Kidney (tissue), 14 donors: ENCODE results near the gene PACC1. TPM values are rescaled to one million over a fixed set of nuclear protein-coding genes. Genes with fewer than 3 reads are reported as not detected.

Experiments
- DNase-seq, 5 donors: peaks; one replicate each; pipeline ENCODE4 v3.0.0-alpha.2; 2013 to 2020
- FAIRE-seq: peaks from 2 replicates; lab custom pipeline; 2012; peaks lifted over from hg19 to GRCh38; lab: Jason Lieb, UNC
- H3K27ac ChIP-seq, 2 donors: one replicate each; pipeline ENCODE4 v1.7.0; 2013; ENCODE audit warnings: low read depth in 2 of 2, low read length in 2 of 2, inconsistent platforms in 1 of 2
- H3K27me3 ChIP-seq: one replicate; pipeline ENCODE4 v1.7.1; 2013; ENCODE audit warnings: low read length, inconsistent platforms; ENCODE audit not compliant: control insufficient read depth, insufficient read depth
- H3K36me3 ChIP-seq, 3 donors: one replicate each; pipeline versions ENCODE4 v1.7.0 to v1.7.1; 2013; ENCODE audit warnings: low read length in 3 of 3, control low read depth in 1 of 3, inconsistent platforms in 1 of 3; ENCODE audit not compliant: insufficient read depth in 3 of 3, control insufficient read depth in 2 of 3
- H3K4me1 ChIP-seq, 3 donors: one replicate each; pipeline versions ENCODE4 v1.7.0 to v1.7.1; 2013; ENCODE audit warnings: low read length in 3 of 3, inconsistent platforms in 1 of 3, low read depth in 1 of 3; ENCODE audit not compliant: control insufficient read depth in 2 of 3, insufficient read depth in 2 of 3
- H3K4me3 ChIP-seq, 3 donors: one replicate each; pipeline versions ENCODE4 v1.7.0 to v1.8.1; 2013; ENCODE audit warnings: low read length in 3 of 3, control low read depth in 1 of 3, inconsistent platforms in 1 of 3
- H3K9ac ChIP-seq, 3 donors: one replicate each; pipeline versions ENCODE4 v1.7.0 to v1.7.1; 2013; ENCODE audit warnings: low read length in 3 of 3, control low read depth in 1 of 3, inconsistent platforms in 1 of 3
- H3K9me3 ChIP-seq, 3 donors: one replicate each; pipeline versions ENCODE4 v1.7.0 to v1.7.1; 2013; ENCODE audit warnings: low read length in 3 of 3, control low read depth in 1 of 3, inconsistent platforms in 1 of 3; ENCODE audit not compliant: control insufficient read depth in 2 of 3, insufficient read depth in 1 of 3
- intact Hi-C: fragments of 100-400 bp; cut with DNase I; formaldehyde crosslinking; loops from one replicate; pipeline ENCODE4 v1.11.1; 2022
- polyA plus RNA-seq: library from polyadenylated mRNA; stranded (reverse); fragments of 350-450 nt; fragmentation: Illumina TruSeq; extraction: RNeasy Lipid Tissue Mini Kit (QIAGEN cat#74804); gene quantifications from one replicate; pipeline ENCODE4 v1.2.3, GENCODE V29; 2014; ENCODE audit warnings: low read depth, low replicate concordance; ENCODE audit not compliant: insufficient read depth
- total RNA-seq: library from RNA; stranded (reverse); fragmentation: NEBNext Ultra II Directional; extraction: Animal tissue kit (Norgen Biotek cat#: 25700); gene quantifications from one replicate; pipeline ENCODE4 v1.2.1, GENCODE V29; 2021
- TF ChIP-seq, protein P1 (sequence below): IDR thresholded peaks from 3 replicates; pipeline ENCODE4 v1.5.1; 2012; ENCODE audit warnings: mild to moderate bottlenecking, moderate library complexity, borderline replicate concordance; ENCODE audit not compliant: insufficient read depth; ENCODE audit errors: extremely low read depth
- donor health status: control.
- donor health status: control.
- donor health status: control.
- donor health status: control.
- donor health status: control.
- donor health status: DM: yes; HTN: yes; CAD: no.
- donor health status: Normal renal cell carcinoma (clear cell type).

The PACC1 gene
- total and polyA plus RNA-seq, 2 donors from 2014 or later, result 8.7 to 13.7 TPM

- TF ChIP-seq, protein P1, sequence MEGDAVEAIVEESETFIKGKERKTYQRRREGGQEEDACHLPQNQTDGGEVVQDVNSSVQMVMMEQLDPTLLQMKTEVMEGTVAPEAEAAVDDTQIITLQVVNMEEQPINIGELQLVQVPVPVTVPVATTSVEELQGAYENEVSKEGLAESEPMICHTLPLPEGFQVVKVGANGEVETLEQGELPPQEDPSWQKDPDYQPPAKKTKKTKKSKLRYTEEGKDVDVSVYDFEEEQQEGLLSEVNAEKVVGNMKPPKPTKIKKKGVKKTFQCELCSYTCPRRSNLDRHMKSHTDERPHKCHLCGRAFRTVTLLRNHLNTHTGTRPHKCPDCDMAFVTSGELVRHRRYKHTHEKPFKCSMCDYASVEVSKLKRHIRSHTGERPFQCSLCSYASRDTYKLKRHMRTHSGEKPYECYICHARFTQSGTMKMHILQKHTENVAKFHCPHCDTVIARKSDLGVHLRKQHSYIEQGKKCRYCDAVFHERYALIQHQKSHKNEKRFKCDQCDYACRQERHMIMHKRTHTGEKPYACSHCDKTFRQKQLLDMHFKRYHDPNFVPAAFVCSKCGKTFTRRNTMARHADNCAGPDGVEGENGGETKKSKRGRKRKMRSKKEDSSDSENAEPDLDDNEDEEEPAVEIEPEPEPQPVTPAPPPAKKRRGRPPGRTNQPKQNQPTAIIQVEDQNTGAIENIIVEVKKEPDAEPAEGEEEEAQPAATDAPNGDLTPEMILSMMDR, result no peak
Measured at GRCh38 chr1:212381397-212382035, 33.2 kb downstream of the PACC1 start.

GRCh38 chr1:212379366-212379765 lies 35.3 kb downstream of the PACC1 start:
- intact Hi-C loops, result no loop called here
- Histone ChIP-seq H3K4me1 (peaks cover 0 to 3% (median 0%) of the 10 kb centered on the region in 3 donors), H3K9ac (no peak overlapping the region), H3K27me3 (no peaks in the 10 kb centered on the region), H3K27ac (no peak overlapping the region), H3K9me3 (no peaks in the 10 kb centered on the region), H3K36me3 (peaks cover 0 to 18% (median 16%) of the 10 kb centered on the region in 3 donors), H3K4me3 (no peak overlapping the region)
- FAIRE-seq, result no peak
- TF ChIP-seq, protein P1, result no peak
- DNase-seq, result no peak

More at GRCh38 chr1:212381397-212382035, 33.2 kb downstream of the PACC1 start:
- Histone ChIP-seq H3K4me1 (peaks cover 0 to 3% (median 0%) of the 10 kb centered on the region in 3 donors), H3K36me3 (peaks cover 0 to 22% (median 18%) of the 10 kb centered on the region in 3 donors), H3K9me3 (no peaks in the 10 kb centered on the region), H3K27ac (no peak overlapping the region), H3K9ac (no peak overlapping the region), H3K27me3 (no peaks in the 10 kb centered on the region), H3K4me3 (no peak overlapping the region)
- FAIRE-seq, result no peak
- DNase-seq, result no peak
- intact Hi-C loops, result no loop called here

DNA sequence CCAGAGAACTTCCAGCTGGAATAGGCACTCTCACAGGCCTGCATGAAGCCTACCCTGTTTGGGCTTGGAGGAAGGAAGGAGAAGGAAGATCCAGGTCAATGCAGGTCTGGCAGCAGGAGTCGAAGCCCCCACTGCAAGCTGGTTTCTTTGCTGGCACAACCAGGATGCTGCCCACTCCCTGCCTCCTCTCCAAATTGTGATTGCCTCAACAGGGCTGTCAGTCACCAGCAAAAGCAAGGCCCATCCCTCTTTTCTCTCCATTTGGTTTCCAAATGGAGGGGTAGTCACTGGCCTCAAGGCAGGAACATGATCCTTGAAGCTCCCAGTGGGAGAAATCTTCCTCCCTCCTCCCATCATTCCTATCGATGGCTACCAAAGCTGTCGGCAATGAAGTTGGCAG lies 37.0 kb downstream of the PACC1 start:
- FAIRE-seq, result no peak
- intact Hi-C loops, result no loop called here
- Histone ChIP-seq H3K27ac (no peak overlapping the region), H3K27me3 (no peaks in the 10 kb centered on the region), H3K4me3 (no peak overlapping the region), H3K9ac (no peak overlapping the region), H3K9me3 (no peaks in the 10 kb centered on the region), H3K36me3 (peaks cover 0 to 18% (median 14%) of the 10 kb centered on the region in 3 donors), H3K4me1 (peaks cover 0 to 3% (median 0%) of the 10 kb centered on the region in 3 donors)
- TF ChIP-seq, protein P1, result no peak
- DNase-seq, result no peak
